GM21723 (cell line): Measurements from ENCODE around the gene WNT7B.
"Not testable (repeated sequence)": the region's sequence is repeated elsewhere in the genome, so short reads cannot be mapped to it uniquely, and the experiment has no call there.

ENCODE experiments used
- ATAC-seq: cut with Tn5 transposase; IDR thresholded peaks from one replicate; pipeline ENCODE4 v1.9.1; 2021; ENCODE audit warnings: mild to moderate bottlenecking, moderate library complexity; ENCODE audit not compliant: unreplicated experiment

The WNT7B gene

DNA sequence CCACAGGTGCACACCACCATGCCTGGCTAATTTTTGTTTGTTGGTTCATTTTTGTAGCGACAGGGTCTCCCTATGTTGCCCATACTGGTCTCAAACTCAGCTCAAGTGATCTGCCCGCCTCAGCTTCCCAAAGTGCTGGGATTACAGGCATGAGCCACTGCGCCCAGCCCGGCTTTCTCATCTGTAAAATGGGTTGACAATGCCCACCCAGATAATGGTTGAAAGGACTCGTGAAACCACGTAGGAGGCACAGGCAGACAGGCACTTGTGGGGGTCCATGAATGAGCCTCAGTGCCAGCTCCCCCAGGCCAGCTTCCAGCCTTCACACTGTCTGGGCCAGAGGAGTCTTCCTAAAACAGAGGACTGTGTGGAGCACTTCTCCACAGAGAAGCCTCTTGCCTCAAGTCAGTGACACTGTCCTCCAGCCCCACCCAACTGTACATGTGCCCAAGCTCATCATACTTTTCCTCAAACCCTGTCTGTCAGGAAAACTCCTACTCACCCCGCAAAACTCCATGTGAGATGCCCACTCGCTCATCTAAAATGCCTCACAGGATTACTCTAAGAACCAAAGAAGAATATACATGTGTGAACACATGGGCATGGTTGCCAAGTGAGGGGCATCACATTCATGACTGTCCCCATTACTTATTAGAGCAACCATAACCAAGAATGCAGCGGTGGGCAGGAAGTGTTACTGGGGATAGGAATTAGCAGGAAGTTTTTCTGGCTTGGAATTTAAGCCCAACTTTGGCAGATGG, 32.1 kb upstream of the WNT7B start:
- no peak for ATAC-seq

DNA sequence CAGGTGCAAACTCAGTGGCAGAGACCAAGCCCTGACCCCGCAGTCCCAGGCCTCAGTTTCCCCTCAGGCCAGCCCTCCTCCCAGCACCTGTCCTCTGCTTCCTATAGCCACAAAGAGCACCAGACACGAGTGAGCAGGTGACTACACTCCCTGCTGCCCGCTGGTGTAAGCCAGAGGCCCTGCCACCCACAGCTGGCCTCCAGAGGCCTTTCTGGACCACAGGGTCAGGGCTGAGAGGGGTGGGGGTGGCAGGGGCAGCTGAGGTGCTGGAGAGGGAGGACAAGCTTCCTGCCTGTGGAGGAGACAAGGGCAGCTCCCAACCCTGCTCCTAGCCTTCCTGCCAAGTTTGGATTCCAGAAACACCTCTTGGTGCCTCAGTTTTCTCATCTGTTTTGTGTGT, 31.3 kb upstream of the WNT7B start:
- no peak for ATAC-seq

DNA sequence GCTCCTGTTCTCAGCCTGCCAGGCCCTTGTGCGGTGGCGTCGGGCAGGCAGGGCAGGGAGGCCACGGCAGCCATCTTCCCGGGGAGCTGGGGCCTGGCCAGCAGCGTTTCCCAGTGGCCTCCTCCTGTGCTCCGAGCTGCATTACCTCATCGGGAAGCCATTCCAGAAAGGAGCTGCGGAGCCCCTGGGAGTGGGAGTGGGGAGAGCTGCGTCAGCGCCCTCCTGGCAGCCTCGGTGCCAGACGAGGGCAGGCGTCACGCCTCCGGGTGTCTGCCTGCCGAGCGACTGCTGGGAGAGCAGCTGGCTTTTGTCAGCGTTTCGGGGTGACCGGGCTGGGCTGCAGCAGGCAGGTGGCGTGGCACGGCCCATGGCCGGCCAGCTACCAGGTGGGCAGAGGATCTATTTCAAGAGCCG, 30.9 kb upstream of the WNT7B start:
- ATAC-seq, result no peak

DNA sequence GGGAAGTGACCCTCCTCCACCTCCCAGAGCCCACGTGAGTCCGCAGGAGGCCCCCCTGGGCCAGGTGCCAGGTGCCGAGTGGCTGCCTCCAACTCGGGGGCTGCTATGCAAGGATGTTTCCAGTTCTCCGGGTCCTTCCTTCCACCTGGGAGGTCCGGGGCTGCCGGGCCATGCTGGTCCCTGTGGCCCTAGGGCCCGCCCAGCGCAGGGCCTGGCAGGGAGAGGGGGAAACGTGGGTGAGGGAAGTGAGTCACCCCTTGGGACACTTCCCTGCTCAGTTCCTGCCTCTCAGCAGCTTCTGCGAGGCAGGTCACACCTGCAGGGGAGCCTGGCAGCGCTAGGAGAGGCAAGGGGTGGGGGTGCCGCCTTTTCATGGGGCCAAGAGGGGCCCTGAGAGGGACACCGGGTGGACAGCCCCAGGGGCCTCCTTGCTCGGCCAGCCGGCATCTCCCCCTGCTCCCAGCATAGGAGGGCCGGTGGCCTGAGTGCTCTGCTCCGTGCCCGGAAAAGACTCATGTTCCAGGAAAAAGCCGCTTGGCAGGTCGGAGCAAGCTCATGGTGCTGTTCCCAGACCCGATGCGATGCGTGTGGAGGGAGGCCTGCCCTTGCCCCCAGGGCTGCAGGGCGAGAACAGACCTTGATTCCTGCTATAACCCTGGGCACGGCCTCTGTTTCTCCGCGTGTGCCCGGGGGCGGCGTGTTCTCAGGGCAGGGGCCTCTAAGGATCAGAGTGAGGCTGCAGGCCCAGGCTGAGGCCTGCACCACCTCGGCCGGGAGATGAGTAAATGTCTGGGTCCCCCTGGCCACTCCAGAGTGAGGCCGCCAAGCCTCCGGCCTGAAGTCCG, 30.3 kb upstream of the WNT7B start:
- ATAC-seq, result no peak

DNA sequence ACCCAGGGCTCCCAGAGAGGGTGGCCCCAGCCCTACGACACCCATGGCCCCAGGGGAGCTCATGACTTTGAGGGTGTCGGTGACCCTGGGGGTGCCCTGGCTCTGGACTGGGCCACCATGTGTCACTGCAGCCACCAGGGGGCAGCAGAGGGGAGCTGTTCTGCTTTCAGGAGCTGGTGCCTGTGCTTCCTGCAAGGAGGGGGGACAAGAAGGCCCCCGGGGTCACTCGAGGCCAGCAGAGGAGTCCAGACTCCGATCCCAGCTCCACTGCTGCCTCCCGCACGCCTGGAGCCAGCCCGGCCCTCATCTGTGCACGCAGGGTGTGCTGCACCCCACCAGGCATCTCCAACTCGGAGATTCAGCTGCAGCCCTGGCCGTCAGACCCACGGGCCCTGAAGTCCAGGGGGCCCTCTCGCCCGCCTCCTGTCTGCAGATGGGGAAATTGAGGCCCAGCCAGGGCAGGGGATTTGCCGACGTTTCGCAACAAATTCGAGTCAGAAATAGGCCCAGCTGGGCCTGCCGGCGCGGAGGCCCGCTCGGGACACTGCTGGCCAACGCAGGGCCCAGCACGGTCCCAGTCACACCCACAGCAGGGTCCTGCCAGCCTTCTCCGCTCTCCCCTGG, 29.5 kb upstream of the WNT7B start:
- no peak for ATAC-seq

DNA sequence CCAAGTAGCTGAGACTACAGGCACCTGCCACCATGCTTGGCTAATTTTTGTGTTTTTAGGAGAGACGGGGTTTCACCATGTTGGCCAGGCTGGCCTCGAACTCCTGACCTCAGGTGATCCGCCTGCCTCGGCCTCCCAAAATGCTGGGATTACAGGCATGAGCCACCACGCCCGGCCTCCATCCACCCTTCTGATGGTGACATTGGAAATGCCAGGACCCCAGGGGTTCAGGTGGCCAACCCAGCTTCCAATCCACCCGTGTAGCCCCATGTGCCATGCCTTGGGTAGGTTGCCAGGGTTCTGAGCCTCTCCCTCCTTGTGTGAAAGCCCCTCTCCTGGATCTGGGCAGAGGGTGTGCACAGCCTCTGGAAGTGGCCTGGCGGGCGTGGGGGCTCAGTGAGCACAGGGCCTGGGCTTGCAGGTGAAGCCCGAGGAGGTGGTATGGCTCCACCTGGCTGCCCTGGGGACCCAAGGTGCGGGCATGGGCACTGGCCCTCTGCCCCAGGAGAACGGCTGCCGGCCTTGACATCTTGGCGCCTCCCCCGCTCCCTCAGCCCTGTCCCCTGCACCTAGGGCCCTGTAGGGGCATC, 28.2 kb upstream of the WNT7B start:
- ATAC-seq, result not testable (repeated sequence)

DNA sequence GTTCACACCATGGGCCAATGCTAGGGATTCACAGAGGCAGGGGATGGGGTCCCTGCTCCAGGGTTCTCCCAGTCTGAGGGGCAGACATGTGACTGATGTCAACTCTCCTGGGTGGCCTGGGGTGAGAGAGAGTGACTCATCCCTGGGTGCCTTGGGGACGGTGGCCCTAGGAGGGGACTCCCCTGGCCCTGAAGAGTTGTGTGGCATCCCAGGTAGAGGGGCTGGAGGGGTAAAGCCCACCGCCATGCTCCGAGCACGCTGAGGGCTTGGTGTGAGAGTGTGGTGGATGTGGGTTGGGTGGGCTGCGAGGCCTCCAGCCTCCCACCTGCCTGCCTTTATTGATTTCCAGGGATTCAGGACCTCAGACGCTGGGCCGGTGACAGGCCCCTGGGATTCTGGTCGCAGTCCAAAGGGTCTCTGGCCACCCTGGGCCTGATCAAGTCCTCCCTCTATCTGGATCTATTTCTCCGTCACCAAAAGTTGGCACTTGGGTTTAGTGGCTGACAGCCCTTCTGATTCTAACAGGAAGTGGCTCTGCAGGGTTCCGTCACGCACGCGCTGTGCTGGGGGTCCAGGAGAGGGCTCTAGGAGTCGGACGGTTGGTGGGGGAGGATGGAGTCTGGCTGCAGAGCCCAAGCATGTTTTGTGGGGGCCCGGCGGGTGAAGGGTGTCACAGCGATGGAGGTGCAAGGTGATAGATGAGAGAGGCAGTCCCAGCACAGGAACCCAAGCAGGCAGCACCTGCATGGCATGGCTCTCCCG, 27.3 kb upstream of the WNT7B start:
- no peak for ATAC-seq

DNA sequence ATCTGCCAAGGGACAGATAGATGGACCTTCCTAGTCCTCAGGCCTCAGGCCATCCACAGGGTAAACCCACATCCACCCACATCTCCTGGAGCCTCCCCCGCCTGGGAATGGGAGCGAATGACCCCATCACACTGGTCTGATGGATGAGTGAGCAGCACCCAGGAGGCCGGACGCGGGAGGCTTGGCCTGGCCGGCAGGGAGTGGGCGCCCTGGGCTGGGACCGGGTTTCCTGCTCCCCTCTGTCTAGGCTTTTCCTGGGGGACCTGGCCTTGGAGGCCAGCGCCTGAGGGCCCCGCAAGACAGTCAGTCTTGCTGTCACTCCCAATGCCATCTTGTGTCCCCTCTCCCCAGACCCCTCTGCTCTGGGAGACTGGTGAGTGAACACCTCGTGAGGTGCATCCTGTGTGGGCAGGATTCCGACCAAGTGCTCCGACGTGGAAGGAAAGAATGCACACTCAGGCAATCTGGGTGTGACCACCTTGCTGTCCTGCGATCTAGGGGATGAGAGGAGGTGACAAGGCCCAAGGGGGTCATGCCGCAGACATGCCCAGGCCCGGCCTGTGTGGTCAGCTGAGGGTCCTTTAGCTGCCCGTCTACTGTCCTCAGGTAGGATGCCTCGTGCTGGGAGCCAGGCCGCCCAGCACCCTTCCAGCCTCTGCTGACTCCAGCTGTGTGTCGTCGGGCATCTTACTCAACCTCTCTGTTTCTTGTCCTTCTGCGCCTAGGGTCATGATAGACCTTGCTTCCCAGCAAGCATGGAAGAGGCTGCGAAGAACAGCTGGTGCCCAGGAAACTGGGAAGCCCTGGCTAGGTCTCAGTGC, 26.5 kb upstream of the WNT7B start:
- ATAC-seq, result no peak

DNA sequence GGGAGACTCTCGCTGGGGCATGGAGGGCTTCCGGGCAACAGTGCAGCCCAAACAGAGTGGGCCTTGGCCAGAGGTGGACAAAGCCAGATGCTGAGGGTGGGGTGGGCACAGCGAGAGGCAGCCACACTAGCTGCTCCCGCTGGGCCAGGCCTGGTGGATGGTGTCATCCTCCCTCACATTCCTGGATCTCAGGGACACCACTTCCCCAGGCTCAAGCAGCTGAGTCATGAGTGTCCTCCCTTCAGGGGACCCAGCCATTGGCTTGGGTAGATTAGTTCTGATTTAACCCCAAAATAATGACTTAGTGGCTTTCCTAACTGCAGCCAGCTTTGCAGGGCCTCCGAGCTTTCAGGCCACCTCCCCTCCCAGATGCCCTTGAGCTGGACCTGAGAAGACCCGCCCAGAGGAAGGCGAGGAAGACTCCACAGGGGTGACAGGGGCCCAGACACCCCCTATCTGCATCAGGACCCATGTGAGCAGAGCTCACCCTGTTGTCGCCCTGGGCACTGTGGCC, 25.9 kb upstream of the WNT7B start:
- ATAC-seq, result no peak

DNA sequence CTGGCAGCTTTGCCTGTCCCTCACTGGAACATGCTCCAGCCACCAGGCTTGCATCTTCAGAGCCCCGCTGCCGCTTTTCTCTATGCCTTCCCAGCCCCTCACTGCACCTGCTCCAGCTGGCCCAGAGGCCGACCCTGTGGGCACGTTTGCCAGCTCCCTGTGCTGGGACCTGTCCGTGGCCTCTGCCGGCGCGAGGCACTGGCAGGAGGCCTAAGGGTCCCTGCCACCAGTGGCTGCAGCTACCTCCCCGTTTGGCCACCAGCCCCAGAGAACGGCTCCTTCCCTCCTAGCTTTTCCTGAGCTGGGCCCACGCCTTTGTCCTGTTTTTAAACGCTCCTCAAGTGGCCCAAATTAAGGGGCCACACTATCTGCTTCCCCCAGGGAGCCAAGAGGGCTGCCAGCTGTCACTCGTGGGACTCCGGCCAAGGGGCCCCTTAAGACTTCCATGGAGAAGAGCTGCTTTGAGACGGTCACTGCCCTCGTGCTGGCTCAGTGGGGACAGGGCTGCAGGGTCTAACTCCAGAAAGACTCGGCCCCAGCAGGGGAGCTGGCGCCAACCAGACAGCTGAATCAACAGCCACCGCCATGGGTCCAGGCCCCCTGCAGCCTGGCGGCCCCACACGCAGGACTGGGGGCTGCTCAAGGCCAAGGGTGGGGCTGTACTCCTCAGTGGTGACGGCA, 24.6 kb upstream of the WNT7B start:
- ATAC-seq, result no peak

DNA sequence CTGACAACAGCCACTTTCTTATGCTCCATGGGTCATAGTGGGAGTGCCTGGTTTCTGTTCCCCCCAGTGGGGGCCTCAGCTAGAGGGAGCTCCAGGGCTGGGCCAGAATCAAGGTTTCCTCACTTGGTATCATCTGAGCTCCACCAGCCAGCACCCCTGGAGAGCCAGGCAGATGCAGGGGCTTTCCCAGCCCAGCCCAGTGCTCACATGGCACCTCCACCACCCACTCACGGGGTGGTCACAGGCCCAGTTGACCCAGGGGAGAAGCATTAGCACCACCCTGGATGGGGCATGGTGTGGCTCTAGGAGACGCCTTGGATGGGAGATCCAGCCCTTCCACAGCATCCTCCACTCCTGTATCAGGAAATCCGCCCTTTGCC, 24.1 kb upstream of the WNT7B start:
- ATAC-seq, result no peak

DNA sequence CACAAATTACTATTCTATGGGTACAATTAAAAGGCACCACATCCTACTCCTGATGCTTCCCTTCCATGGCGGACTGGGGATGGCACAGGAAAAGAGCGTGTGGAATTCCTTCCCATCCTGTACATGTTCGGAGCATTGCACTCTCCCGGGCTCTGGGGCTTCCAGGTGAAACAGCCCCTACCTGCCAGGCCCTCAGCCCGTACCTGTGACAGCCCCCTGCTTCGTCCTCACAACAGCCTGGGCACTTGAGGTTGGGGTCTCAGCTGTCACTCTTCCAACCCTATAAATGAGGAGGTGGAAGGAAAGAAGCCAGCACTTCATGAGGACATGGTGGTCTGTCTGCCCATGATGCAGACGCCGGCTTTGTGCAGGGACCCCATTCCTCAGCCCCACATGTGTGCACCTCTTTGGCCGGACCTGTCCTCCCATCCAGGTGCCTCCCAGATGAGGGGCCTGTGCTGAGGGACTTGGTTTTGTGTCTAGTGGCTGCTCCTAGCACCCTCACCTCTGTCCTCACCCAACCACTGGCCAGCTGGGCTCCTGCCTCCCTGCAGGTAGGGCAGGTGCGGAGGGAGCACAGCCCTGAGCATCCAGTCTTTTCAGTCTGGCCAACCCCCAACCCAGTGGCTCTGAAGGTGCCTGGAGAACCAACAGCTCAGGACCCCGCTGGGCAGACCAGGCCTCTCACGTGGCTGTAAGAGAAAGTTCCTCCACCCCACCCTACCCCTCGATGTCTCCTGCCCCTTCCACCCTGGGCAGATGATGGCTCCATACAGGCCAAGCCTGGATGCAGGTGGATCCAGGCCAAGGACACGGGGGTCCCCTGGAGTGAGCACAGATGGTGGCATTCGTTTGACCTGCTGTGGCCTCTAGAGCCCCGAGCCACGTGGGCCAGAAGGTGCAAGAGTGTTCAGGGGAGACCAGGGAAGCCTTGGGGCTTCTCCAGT, 23.4 kb upstream of the WNT7B start:
- no peak for ATAC-seq

DNA sequence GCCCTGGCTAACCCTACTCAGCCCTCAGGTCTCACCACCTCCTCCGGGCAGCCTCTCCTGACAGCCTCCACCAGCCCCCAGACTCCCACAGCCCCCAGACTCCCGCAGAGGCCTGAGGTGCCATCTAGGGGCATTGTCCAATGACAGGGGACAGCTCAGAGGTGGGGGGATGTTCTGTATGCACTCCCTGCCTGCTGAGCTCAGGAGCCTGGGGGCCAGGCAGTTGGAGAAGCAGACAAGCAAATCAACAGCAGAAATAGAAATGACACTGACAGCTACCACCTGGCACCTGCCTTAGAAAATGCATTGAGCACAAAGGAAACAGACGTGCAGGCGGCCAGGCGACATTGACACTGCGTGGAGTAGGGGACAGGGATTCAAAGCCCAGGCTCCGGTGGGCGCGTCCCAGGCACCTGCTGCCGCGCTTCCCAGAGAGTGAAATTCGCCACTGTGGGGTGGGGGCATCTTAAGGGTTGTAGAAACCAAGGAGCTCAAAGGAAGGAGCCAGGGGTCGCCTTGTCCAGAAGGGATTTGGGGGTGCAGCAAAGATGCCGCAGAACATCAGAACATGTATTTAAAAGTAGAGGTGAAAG, 22.5 kb upstream of the WNT7B start:
- ATAC-seq, result no peak

DNA sequence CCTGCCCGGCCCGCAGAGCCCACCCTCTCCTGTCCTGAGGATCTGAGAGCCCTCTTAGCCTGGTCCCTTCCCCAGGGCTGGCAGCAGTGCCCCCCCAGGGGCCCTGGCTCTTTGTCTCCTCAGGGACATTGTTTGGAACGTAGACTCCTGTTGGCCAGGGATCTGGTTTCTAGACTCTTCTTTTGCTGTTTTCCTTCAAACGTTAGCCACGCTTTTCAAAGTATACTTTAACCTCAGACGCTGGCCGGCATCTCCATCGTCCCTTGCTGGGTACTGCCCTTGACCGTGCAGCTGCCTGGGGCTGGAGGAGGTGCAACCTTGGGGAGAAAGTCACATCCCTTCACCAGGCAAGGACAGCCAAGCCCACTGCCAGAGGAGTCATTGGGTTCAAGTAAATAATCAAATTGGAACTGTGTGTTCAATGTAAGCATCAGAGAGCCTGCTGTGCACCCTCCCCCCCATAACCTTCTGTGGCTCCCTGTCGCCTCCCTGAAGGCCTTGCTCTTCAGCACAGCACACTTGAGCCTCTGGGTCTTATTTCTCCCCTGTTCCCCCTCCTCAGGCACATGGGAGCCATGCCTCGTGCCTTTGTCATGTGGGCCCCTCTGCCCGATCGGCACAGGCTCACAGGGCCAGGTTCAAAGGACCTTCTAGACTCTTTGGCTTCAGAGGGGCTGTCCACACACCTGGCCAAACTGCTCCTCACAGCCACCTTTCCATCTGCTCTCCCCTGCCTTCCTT, 21.8 kb upstream of the WNT7B start:
- ATAC-seq, result no peak

DNA sequence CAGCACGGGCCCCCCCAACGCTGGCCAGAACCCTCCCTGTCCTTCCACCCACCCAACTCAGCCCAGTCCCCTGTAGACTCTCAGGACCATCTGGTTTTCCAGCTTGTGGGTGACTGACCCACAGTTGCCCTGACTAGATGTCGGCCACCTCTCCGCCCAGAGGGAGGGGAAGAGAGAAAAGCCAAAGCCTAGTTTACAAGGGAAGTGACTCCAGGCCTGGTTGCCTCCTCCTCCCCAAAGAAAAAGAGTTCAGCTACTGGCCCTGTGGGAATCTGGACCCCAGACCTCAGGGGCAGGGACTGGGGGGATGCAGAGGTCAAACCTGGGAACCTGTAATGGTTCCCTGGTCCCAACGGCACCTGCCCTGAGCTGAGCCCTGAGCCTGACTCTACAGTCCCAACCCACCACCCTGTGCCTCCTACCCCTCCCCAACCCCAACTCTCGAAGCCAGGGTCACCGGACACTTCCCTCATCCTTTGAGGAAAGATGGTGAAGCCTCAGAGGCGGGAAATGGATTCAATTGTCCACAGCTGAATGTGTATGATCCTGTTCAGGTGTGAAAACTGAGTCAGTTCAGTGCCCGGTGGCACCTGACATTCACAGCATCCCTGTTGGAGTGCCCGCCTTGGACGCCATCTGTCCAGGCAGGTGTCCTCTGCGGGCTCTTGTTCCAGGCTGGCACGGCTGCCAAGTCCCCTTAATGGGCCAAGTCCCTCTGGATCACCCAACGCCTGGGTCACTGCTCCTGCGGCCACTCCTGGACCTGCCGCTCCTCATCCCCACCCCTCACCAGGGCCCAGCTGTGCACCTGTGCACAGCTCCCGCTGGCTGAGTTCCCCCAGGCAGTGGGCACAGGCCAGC, 21.0 kb upstream of the WNT7B start:
- no peak for ATAC-seq
